IPS-NIHi11 (cell line): ENCODE data around the gene CLSTN3.

Source experiments
- DNase-seq: peaks from one replicate; pipeline ENCODE4 v3.0.0; 2012; ENCODE audit warnings: mixed read lengths, low spot score

Gene CLSTN3

DNA sequence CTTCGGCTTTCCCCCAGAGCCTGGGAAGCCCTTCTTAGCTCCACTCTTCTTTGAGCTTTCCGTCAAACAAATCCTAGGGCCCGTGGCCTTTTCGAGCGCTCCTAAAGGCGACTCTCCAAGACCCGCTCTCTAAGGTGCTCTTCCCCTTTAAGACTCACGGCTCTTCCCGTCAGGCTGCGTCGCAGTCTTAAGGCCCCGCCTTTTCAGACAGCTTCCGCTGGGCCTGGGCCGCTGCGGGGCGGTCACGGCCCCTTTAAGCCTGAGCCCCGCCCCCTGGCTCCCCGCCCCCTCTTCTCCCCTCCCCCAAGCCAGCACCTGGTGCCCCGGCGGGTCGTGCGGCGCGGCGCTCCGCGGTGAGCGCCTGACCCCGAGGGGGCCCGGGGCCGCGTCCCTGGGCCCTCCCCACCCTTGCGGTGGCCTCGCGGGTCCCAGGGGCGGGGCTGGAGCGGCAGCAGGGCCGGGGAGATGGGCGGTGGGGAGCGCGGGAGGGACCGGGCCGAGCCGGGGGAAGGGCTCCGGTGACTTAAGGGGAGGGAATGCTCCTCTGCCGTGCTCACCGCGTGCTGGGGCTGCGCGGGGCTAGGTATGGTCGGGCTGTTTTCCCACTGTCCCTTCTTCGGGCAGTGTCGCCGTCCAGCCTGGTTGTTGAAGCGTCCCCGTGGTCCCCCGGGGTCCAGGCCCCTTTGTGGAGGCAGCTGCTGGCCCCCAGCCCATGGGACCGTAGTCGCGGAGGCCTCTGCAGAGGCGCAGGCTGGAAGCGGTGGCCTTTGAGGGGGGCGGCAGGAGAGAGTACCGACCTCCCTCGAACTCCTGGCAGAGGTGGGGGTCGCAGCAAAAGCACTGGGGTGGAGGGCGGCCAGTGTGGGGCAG lies 59.5 kb downstream of the CLSTN3 start, which contains the start of gene PEX5:
PEX5 (plus strand) TSS at position 289 of the 870 bp plus-strand sequence. CDS start 692 bp downstream, outside the sequence.
- peak; percentile 96 for DNase-seq

DNA sequence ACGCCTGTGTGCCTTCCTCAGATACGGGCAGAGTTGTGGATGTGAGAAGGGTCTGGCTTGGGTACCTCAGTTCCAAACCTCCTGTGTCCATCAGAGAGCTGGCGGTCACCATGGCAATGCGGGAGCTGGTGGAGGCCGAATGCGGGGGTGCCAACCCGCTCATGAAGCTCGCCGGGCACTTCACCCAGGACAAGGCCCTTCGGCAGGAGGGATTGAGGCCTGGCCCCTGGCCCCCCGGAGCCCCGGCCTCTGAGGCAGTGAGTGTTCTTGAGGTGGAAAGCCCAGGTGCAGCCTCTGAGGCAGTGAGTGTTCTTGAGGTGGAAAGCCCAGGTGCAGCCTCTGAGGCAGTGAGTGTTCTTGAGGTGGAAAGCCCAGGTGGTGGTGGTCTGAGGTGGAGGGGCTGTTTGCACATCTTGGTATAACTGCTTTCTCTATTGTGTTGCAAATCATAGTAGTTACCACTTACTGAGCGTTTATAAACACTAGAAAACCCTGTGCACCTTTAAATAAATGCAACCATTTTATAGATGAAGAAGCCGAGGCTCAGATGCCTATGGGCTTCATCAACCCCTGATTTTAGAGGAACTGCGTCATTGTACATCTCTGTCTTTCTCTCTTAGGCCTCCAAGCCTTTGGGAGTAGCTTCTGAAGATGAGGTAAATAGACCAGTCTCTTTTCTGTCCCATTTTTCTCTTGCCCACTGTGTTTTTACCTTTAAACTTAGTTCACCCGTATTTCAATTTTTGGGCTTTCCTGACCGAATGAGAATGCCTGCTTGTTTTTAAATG lies 60.3 kb downstream of the CLSTN3 start:
- DNase-seq, result peak; percentile 34

DNA sequence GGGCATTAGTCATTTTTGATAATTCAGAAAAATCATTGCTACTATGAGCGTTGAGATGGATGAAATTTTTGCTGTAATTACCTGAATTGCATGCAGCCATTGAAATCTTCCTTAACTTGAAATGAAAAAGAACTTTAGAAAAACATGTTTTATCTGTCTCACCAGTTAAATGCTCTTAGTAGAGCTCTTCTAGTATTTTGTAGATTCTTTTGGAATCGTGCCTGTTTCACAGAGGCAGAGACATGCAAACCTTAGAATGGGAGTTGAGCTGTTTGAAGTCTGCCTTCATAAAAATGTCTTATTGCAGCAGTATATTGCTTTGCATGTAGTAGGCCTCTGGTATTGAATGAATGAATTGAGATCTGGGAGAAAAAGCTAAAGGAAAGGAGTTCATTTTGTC lies 63.5 kb downstream of the CLSTN3 start:
- DNase-seq, result no peak

DNA sequence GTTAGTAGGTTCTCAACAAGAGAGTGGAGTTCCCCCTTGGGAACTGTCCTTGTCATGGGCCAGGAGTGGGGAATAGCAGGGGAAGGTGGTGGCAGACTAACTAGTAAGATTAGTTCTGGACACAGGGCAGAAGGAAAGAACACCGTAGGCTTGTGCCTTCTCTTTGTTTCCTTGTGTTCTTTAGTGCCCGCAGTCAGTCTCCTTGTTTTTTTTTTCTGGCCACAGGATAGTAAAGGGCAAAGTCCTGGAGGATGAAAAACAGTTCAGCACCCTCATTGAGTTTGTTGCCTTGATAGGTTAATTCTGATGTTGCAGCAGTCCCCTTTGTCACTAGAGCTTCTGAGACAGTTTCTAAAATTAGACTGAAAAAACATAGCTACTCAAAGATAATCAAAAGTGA lies 67.7 kb downstream of the CLSTN3 start:
- no peak for DNase-seq

DNA sequence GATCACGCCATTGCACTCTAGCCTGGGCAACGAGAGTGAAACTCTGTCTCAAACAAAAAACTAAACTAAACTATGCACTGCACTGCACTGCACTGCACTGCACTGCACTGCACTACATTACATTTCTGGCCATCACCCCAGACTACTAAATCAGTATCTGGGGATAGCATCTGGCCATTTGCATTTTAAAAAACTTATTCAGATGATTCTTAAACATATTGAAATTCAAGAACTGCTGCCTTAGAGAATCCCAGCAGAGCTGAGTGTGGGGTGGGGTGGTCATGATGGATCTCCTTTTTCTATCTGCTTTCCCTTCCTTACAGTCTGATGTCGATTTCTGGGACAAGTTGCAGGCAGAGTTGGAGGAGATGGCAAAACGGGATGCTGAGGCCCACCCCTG lies 72.9 kb downstream of the CLSTN3 start:
- DNase-seq, result no peak

DNA sequence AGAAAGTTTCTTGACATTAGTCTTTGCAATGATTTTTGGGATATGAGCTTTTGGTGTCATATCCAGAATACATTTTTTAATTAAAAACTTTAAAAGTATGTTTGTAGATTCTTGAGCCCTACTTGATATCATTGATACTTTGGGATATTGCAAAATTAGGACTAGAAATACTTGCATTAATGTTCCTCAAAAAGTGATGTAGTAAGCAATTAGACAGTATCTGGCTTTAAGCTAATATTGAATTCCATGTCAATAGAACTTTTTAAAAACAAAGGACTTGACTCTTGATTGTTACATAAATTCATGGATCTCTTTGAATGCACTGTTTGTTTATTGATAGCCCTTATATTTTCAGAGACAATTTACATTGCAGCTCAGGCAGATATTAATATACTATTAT lies 74.9 kb downstream of the CLSTN3 start:
- DNase-seq, result no peak

DNA sequence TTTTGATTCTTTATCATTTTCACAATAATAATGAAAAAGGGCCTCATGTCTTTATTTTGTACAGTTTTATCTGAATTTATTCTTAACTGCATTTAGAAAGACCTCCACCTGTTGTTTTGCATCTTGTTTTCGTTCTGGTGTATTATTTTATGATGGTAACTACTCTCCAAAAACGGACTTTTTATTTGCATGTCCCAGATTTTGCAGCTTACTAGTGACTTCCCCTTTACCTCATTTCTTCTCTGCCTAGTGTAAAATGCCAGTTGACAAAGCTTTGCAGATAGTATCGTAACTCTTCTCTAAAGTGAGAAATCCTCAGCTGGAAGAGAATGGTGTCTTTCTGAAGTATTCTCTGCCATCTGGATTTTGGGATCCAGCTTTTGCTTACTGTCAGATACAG lies 76.5 kb downstream of the CLSTN3 start:
- no peak for DNase-seq

DNA sequence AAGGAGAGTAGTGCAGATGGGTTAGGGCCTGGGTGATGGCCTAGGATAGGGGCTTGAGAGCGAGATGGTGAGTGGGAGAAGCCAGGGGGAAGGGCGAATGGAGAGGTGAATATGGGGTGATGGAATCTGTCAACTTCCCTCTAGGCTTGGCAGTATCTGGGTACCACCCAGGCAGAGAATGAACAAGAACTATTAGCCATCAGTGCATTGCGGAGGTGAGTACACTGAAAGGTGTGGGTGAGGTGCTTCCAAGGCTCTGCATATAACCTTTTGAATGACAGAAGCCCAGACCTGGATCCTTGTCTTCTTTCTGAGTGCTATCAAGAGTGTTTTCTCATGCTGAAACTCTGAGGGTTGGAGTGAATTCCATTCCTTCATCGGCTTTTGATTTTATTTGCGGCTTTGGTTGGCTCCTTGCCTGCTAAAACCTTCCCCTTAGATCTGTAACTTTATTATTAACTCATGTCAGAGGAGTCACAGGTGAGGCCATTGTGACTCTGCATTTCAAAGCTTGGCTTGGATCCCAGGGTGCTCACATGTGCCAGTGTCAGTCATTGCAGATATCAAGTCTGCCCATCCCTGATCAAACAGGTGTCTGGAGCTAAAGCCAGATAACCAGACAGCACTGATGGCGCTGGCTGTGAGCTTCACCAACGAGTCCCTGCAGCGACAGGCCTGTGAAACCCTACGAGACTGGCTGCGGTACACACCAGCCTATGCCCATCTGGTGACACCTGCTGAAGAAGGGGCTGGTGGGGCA lies 77.9 kb downstream of the CLSTN3 start:
- DNase-seq, result no peak
